ENCODE results near the gene PPP2R2C.

PPP2R2C gene

GRCh38 chr4:6467600-6467999 lies 4.8 kb downstream of the PPP2R2C start:
- DNase-seq = no peak

GRCh38 chr4:6466756-6467381 lies 5.5 kb downstream of the PPP2R2C start:
- DNase-seq = no peak

GRCh38 chr4:6465955-6466354 lies 6.5 kb downstream of the PPP2R2C start:
- DNase-seq = no peak

- DNase-seq = no peak
Observed at GRCh38 chr4:6464842-6465588, 7.4 kb downstream of the PPP2R2C start.

GRCh38 chr4:6463311-6464289 lies 8.8 kb downstream of the PPP2R2C start:
- DNase-seq = no peak

- no peak for DNase-seq
Observed at GRCh38 chr4:6461301-6462165, 10.9 kb downstream of the PPP2R2C start.

GRCh38 chr4:6460876-6461275 lies 11.5 kb downstream of the PPP2R2C start:
- no peak for DNase-seq

GRCh38 chr4:6458528-6458927 lies 13.9 kb downstream of the PPP2R2C start:
- DNase-seq = no peak

GRCh38 chr4:6456450-6456849 lies 16.0 kb downstream of the PPP2R2C start:
- DNase-seq = no peak

GRCh38 chr4:6454112-6454910 lies 18.1 kb downstream of the PPP2R2C start:
- DNase-seq = no peak

GRCh38 chr4:6453688-6453990 lies 18.8 kb downstream of the PPP2R2C start:
- no peak for DNase-seq

- no peak for DNase-seq
Observed at GRCh38 chr4:6452897-6453687, 19.3 kb downstream of the PPP2R2C start.

- DNase-seq = no peak
Observed at GRCh38 chr4:6452116-6452896, 20.1 kb downstream of the PPP2R2C start.

- no peak for DNase-seq
Observed at GRCh38 chr4:6451309-6451708, 21.1 kb downstream of the PPP2R2C start.

GRCh38 chr4:6450709-6451108 lies 21.7 kb downstream of the PPP2R2C start:
- no peak for DNase-seq

GRCh38 chr4:6449746-6450369 lies 22.6 kb downstream of the PPP2R2C start:
- no peak for DNase-seq

- no peak for DNase-seq
Observed at GRCh38 chr4:6449335-6449734, 23.1 kb downstream of the PPP2R2C start.

- no peak for DNase-seq
Observed at GRCh38 chr4:6448476-6449170, 23.8 kb downstream of the PPP2R2C start.

GRCh38 chr4:6447672-6448171 lies 24.7 kb downstream of the PPP2R2C start:
- no peak for DNase-seq

Measured in stimulated activated naive CD4-positive, alpha-beta T cell (primary cell).